T-helper 1 cell treated with Interleukin-12 subunit alpha and Interleukin-12 subunit beta and Interleukin-4 antibody, amounts not matched to agents 30 μg/mL and 1 μg/mL, for 36 hours (primary cell): ENCODE measurements around the gene PTPRN2.
"Not testable (repeated sequence)": the region's sequence is repeated elsewhere in the genome, so short reads cannot be mapped to it uniquely, and the experiment has no call there.

Experiments used
- H3K27ac Mint-ChIP-seq: one replicate; pipeline ENCODE4 v1.8.0; 2021; ENCODE audit warnings: mild to moderate bottlenecking, mixed read lengths
- H3K27me3 Mint-ChIP-seq: one replicate; pipeline ENCODE4 v1.8.0; 2021; ENCODE audit warnings: low read depth, mixed read lengths
- H3K36me3 Mint-ChIP-seq: one replicate; pipeline ENCODE4 v1.8.0; 2021; ENCODE audit warnings: low read depth, mixed read lengths
- H3K4me1 Mint-ChIP-seq: one replicate; pipeline ENCODE4 v1.8.0; 2021; ENCODE audit warnings: low read depth, mixed read lengths
- H3K4me3 Mint-ChIP-seq: one replicate; pipeline ENCODE4 v1.8.0; 2021; ENCODE audit warnings: mild to moderate bottlenecking, moderate library complexity, mixed read lengths
- H3K9me3 Mint-ChIP-seq: one replicate; pipeline ENCODE4 v1.8.0; 2021; ENCODE audit warnings: mixed read lengths

The PTPRN2 gene

DNA sequence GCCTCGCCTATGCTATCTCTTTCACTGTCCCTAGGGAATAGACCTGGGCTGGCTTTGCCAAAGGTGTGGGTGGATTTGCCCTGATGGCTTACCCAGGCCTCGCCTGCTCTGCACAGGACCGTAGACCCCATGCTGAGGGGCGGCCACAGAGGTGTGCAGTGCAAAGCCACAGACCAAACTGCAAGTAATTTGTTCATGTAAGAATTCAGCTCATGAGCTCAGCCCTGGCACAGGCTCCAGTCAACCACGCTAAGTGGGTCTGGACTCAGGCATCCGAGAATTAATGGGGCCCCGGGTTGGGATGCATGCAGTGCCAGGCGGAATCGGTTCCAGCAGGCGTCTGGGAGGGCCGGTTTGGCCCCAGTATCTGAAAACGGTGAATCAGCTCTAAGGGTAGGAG, 805.6 kb downstream of the PTPRN2 start:
- no peak overlapping the region for H3K4me3 Mint-ChIP-seq
- no peaks in the 10 kb centered on the region for H3K36me3 Mint-ChIP-seq
- no peaks in the 10 kb centered on the region for H3K4me1 Mint-ChIP-seq
- peaks cover 1% of the 10 kb centered on the region for H3K27me3 Mint-ChIP-seq
- H3K9me3 Mint-ChIP-seq: no peaks in the 10 kb centered on the region
- no peak overlapping the region for H3K27ac Mint-ChIP-seq

DNA sequence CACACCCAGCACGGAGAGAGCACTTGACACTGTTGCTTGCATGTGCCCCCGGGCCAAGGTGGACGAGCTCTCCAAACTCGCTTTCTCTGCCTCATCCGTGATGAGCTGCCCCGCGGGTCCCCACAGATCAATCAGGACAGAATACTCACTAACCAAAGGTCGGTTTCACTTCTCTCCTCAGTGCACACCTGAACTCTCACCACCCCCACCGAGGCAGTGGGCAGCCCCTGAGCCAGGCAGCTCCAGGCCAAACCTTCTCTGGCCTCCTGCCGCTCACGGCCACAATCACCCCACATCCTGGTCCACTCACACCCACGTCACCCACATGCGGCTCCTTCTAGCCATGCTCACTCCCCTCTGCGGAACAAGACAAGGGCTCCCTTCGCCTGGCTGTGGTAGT, 806.9 kb downstream of the PTPRN2 start:
- H3K36me3 Mint-ChIP-seq: no peaks in the 10 kb centered on the region
- no peak overlapping the region for H3K4me3 Mint-ChIP-seq
- no peaks in the 10 kb centered on the region for H3K9me3 Mint-ChIP-seq
- peaks cover 4% of the 10 kb centered on the region for H3K27me3 Mint-ChIP-seq
- no peak overlapping the region for H3K27ac Mint-ChIP-seq
- H3K4me1 Mint-ChIP-seq: no peaks in the 10 kb centered on the region

DNA sequence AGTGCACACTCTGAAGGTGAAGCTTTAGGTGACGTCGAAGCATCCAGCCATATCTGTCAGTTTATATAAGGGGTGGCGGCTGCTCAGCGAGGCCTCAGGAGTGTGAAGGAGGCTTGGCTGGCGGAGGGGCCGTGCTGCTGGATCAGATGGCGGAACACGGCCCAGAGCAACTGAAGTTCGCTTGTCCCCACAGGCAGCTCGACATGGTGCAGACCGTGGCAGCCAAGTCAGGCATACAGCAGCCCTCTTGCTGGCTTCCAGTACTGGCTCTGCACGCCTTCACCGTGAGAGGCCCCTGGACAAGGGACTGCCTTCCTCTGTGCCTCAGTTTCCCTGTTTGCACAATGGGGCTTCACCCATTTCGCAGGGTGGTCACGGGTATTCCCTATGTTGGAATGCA, 807.3 kb downstream of the PTPRN2 start:
- no peak overlapping the region for H3K27ac Mint-ChIP-seq
- H3K9me3 Mint-ChIP-seq: no peaks in the 10 kb centered on the region
- H3K4me1 Mint-ChIP-seq: no peaks in the 10 kb centered on the region
- peaks cover 4% of the 10 kb centered on the region for H3K27me3 Mint-ChIP-seq
- no peaks in the 10 kb centered on the region for H3K36me3 Mint-ChIP-seq
- H3K4me3 Mint-ChIP-seq: no peak overlapping the region

DNA sequence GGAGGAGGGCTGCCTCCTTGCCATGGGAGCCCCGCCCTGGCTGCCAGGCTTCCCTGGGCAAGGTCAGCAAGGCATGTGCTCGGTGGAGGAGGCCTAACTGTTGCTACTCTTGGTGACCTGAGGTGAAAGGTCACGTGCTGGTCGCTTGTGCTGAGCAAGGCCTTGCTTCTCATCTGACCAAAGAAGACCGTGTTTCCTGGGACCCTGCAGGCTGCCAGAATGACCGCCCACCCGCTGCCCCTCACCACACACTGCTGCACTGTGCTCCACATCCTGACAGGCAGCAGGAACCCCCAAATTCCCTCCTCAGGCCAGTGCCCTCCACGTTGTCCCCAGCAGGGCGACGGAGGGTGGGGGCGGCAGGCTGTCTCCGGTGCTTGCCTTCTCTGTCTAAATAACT, 808.4 kb downstream of the PTPRN2 start:
- no peaks in the 10 kb centered on the region for H3K4me1 Mint-ChIP-seq
- H3K4me3 Mint-ChIP-seq: no peak overlapping the region
- H3K36me3 Mint-ChIP-seq: no peaks in the 10 kb centered on the region
- peaks cover 4% of the 10 kb centered on the region for H3K27me3 Mint-ChIP-seq
- no peak overlapping the region for H3K27ac Mint-ChIP-seq
- no peaks in the 10 kb centered on the region for H3K9me3 Mint-ChIP-seq

DNA sequence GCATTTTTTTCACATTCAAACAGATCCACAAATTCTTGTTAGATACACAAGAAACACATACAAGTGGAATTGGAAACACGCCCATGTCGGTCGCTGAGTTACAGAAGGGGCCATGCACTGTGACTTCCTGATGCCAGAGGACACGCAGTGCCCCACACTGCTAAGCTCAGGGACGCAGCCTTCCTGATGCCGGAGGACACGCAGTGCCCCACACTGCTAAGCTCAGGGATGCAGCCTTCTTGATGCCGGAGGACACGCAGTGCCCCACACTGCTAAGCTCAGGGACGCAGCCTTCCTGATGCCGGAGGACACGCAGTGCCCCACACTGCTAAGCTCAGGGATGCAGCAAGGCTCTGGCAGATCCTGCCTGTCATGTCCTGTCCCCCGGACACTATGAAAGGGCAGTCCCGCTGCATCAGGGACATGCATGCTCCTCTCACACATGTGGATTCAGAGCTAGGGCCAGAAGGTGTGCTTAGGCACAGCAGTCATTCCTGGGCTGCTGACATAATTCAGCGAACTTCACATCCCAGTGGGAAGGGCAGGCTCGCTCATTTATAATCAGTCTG, 810.3 kb downstream of the PTPRN2 start:
- not testable (repeated sequence) for H3K9me3 Mint-ChIP-seq, H3K4me1 Mint-ChIP-seq, H3K36me3 Mint-ChIP-seq, H3K4me3 Mint-ChIP-seq, H3K27ac Mint-ChIP-seq, H3K27me3 Mint-ChIP-seq

DNA sequence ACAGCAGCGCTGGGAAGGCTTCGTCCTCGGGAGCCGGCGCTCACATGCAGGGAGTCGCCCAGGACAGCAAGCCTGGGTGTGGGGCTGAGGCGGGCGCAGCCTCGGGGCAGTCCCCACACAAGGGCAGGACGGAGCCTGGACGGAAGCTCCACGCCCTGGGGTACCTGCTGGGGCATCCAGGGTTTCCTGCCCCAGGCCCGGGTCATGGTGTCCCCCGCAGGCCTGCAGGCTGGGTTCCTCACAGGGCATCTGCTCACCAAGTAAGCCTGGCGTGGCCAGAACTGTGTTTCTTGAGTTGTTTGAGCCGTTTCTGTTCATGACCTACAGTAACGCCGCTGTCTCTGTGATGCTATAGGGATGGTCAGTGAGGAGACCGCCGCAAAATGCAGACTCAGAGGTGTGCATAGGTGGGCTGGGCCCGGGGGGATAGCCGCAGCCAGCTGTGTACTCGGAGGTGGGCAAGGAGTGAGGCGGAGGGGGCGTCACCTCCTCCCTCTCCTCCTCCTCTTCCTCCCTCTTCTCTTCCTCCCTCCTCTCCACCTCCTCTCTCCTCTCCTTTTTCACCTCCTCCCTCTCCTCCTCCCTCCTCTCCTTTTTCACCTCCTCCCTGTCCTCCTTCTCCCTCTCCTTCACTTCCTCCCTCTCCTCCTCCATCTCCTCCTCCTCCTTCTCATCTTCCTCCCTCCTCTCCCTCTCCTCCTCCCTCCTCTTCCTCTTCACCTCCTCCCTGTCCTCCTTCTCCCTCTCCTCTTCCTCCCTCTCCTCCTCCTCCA, 811.9 kb downstream of the PTPRN2 start:
- Mint-ChIP-seq H3K27me3 (peaks cover 4% of the 10 kb centered on the region), H3K9me3 (peaks cover 8% of the 10 kb centered on the region), H3K36me3 (no peaks in the 10 kb centered on the region), H3K4me1 (no peaks in the 10 kb centered on the region), H3K27ac (no peak overlapping the region), H3K4me3 (no peak overlapping the region)

GRCh38 chr7:157775021-157775559, 812.5 kb downstream of the PTPRN2 start:
- Mint-ChIP-seq H3K27me3 (peaks cover 4% of the 10 kb centered on the region), H3K4me1 (no peaks in the 10 kb centered on the region), H3K9me3 (peaks cover 8% of the 10 kb centered on the region), H3K36me3 (no peaks in the 10 kb centered on the region), H3K27ac (no peak overlapping the region), H3K4me3 (no peak overlapping the region)

GRCh38 chr7:157774495-157774894, 813.1 kb downstream of the PTPRN2 start:
- Mint-ChIP-seq H3K4me1 (no peaks in the 10 kb centered on the region), H3K4me3 (no peak overlapping the region), H3K27me3 (peaks cover 4% of the 10 kb centered on the region), H3K9me3 (peaks cover 8% of the 10 kb centered on the region), H3K36me3 (no peaks in the 10 kb centered on the region), H3K27ac (no peak overlapping the region)

DNA sequence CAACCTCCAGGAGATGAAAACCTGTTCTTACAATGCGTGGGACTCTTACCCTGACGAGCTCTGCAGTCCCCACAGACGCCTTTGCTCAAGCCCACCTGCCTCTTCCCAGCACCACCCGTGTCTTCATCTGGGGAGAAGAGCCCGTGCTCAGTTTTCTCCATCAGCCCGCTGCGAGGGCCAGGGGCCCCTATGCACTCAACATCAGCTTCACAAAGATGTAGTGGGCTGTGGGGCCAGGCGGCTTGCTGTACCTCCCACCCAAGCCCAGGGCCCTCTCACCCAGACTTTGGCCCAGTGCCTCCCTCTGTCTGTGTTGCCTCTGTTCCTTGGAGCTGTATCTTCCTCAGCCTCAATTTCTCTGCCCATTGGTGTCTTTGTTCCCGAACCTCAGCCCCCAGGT, 814.3 kb downstream of the PTPRN2 start:
- H3K27me3 Mint-ChIP-seq: peaks cover 4% of the 10 kb centered on the region
- no peaks in the 10 kb centered on the region for H3K36me3 Mint-ChIP-seq
- H3K4me1 Mint-ChIP-seq: no peaks in the 10 kb centered on the region
- peaks cover 8% of the 10 kb centered on the region for H3K9me3 Mint-ChIP-seq
- H3K27ac Mint-ChIP-seq: no peak overlapping the region
- no peak overlapping the region for H3K4me3 Mint-ChIP-seq

DNA sequence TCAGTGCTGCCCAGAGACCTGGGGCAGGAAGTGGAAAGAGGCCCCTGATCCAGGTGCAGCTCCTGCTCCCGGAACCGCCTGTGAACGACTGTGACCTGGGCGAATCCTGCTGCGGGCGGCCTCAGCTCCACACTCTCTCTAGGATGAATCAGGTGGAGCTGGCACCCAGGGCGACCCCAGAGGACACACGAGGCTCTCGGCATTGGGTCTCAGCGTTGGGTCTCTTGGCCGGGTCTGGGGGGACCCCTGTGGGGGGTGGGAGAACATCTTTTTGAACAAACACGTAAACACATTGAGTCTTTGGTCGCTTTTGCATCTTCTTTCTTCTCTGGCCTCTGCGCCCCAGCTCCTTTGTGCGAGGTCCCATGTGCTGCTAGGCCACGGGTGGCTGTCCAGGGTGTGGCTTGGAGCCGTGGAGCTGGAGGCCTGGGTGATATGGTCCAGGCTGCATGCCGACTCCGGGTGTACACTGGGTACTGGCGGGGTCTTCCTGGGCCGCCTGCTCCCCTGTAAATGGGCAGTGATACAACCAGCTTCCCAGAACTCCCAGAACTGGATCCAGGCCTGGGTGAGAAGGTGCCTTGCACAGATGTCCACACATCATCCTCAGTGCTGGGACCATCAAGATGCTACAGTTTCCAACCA, 815.0 kb downstream of the PTPRN2 start:
- H3K27me3 Mint-ChIP-seq: peaks cover 4% of the 10 kb centered on the region
- no peak overlapping the region for H3K4me3 Mint-ChIP-seq

DNA sequence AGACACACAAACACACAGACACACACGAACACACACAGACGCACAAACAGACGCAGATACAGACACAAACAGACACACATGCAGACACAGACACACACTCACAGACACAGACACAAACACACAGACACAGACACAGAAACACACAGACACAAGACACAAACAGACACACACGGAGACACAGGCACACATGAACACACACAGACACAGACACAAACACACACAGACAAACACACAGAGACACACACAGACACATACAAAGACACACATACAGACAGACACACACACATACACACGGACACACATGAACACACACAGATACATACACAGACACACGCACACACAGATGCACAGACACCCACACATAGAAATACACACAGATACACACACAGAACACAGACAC, 815.9 kb downstream of the PTPRN2 start:
- H3K27me3 Mint-ChIP-seq: no peaks in the 10 kb centered on the region
- H3K4me1 Mint-ChIP-seq: no peaks in the 10 kb centered on the region
- no peaks in the 10 kb centered on the region for H3K36me3 Mint-ChIP-seq
- peaks cover 8% of the 10 kb centered on the region for H3K9me3 Mint-ChIP-seq
- H3K27ac Mint-ChIP-seq: no peak overlapping the region
- H3K4me3 Mint-ChIP-seq: no peak overlapping the region

More for the DNA sequence above, 815.0 kb downstream of the PTPRN2 start:
- peaks cover 8% of the 10 kb centered on the region for H3K9me3 Mint-ChIP-seq
- H3K36me3 Mint-ChIP-seq: no peaks in the 10 kb centered on the region
- H3K27ac Mint-ChIP-seq: no peak overlapping the region
- H3K4me1 Mint-ChIP-seq: no peaks in the 10 kb centered on the region

DNA sequence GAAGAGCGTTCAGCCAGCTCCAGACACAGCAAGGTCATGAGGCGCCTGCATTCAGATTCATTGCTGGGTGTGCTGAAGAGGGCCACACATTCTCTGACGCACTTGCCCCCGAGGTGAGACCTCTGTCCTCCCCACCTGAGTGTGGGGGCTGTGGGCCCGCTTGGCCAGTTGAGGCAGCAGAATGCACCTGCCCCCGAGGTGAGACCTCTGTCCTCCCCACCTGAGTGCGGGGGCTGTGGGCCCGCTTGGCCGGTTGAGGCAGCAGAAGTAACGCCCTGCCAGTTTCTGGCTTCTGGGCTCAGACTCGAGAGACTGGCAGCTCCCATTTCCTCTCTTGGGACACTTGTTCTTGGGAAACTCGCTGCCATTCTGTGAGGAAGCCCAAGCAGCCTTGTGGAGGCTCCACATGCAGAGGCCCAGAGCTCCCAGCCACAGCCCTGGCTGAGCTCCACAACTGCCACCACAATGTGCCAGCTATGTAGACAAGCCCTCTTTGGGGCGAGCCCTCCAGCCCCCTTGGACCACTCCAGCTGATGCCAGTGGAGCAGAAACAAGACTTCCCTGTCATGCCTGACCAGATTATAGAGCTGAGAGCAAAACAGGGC, 816.8 kb downstream of the PTPRN2 start:
- Mint-ChIP-seq H3K9me3 (peaks cover 15% of the 10 kb centered on the region), H3K4me3 (no peak overlapping the region), H3K36me3 (no peaks in the 10 kb centered on the region), H3K27ac (no peak overlapping the region), H3K4me1 (no peaks in the 10 kb centered on the region), H3K27me3 (no peaks in the 10 kb centered on the region)

DNA sequence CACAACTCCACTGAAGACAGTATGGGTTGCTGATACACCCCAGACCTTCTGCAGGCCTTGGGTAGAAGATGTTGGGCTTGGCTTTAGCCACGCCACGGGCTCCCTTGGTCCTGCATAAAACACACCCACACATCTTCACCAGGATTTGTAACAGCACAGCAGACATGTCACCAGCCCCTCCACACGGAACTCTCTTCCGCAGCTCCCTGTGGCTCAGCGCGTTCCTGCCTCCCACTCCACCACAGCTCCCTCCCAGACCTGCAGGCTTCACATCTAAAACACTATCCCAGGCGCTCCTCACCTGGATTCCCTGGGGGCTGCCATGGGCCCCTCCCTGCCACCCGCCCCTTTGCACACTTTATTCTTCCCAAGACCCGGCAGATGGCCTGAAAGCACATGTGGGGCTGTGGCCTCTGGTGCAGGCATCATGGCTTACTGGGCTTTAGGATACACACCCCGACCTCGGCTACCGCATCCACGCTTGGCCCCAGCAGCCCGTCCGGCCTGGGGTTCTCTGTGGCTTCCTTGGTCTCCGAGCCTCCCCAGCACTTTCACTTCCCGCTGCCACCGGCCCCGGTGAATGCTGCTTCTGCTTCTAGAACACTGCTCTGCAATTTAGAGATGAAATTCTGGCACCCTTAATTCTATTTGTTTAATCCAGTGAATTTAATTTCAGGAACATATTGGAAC, 818.0 kb downstream of the PTPRN2 start:
- Mint-ChIP-seq H3K36me3 (peaks cover 2% of the 10 kb centered on the region), H3K4me3 (no peak overlapping the region), H3K9me3 (peaks cover 25% of the 10 kb centered on the region), H3K4me1 (no peaks in the 10 kb centered on the region), H3K27me3 (no peaks in the 10 kb centered on the region), H3K27ac (no peak overlapping the region)

- H3K36me3 Mint-ChIP-seq: peaks cover 2% of the 10 kb centered on the region
- H3K4me1 Mint-ChIP-seq: no peaks in the 10 kb centered on the region
- H3K27ac Mint-ChIP-seq: no peak overlapping the region
- no peak overlapping the region for H3K4me3 Mint-ChIP-seq
- peaks cover 29% of the 10 kb centered on the region for H3K9me3 Mint-ChIP-seq
- no peaks in the 10 kb centered on the region for H3K27me3 Mint-ChIP-seq
These were observed 818.5 kb downstream of the PTPRN2 start for GRCh38 chr7:157769086-157769485.
